NT2/D1 (cell line): ENCODE data around the gene SLC4A7.

Source experiments
- SUZ12 ChIP-seq: IDR thresholded peaks from 2 replicates; pipeline ENCODE4 v1.6.1; 2011; ENCODE audit not compliant: insufficient read length, insufficient read depth; ENCODE audit errors: extremely low read depth
- YY1 ChIP-seq: IDR thresholded peaks from 2 replicates; pipeline ENCODE4 v1.6.1; 2011; ENCODE audit not compliant: insufficient read length, insufficient read depth
- ZNF274 ChIP-seq: IDR thresholded peaks from 2 replicates; pipeline ENCODE4 v1.6.1; 2011; ENCODE audit warnings: mild to moderate bottlenecking, low read depth, low read length

GRCh38 chr3:27422617-27423016 is 61.6 kb downstream of the SLC4A7 start:
- TF ChIP-seq ZNF274, result no peak
- no peak for TF ChIP-seq YY1
- no peak for TF ChIP-seq SUZ12
